Caco-2 (cell line): ENCODE results near the gene FRMD3. TPM values are rescaled to one million over a fixed set of nuclear protein-coding genes. Genes with fewer than 3 reads are reported as not detected.

Source experiments
- BruUV-seq: library from RNA; stranded (reverse); fragments of 400-500 nt; replicated peaks from 2 replicates; lab custom pipeline; 2021; lab: Mats Ljungman, UMichigan
- CTCF ChIA-PET: fragments of 300-600 bp; sonication (Branson Sonifier 250); formaldehyde crosslinking; loops from one replicate; lab custom pipeline; 2022; ENCODE audit warnings: antibody characterized with exemption; lab: Charles Lee
- POLR2A ChIA-PET: fragments of 300-600 bp; sonication (Branson Sonifier 250); formaldehyde crosslinking; loops from one replicate; lab custom pipeline; 2022; ENCODE audit warnings: antibody characterized with exemption; lab: Charles Lee
- DNase-seq, 2 experiments: peaks; one replicate each; pipeline versions ENCODE4 v3.0.0 to v3.0.0-alpha.2; 2020 to 2022
- H3K27me3 ChIP-seq: replicated peaks from 2 replicates; pipeline ENCODE4 v1.6.0; 2011; ENCODE audit warnings: low read length; ENCODE audit not compliant: control insufficient read depth, insufficient read depth
- H3K36me3 ChIP-seq: 2 replicates; pipeline ENCODE4 v1.5.1; 2011; ENCODE audit warnings: low read length; ENCODE audit not compliant: control insufficient read depth, insufficient read depth
- H3K4me1 ChIP-seq: fragments of 250-450 bp; sonication (Bioruptor Pico); 2 replicates; pipeline ENCODE4 v1.5.1; 2020; ENCODE audit warnings: mild to moderate bottlenecking
- H3K4me3 ChIP-seq: 2 replicates; pipeline ENCODE4 v1.5.1; 2011; ENCODE audit warnings: low read depth, mild to moderate bottlenecking, control low read depth, low read length
- H3K9me3 ChIP-seq: fragments of 250-450 bp; sonication (Bioruptor Pico); 2 replicates; pipeline ENCODE4 v1.5.1; 2020; ENCODE audit warnings: mild to moderate bottlenecking, moderate library complexity
- H3K27ac Mint-ChIP-seq: one replicate; pipeline ENCODE4 v1.8.0; 2022; ENCODE audit warnings: mixed read lengths; ENCODE audit not compliant: unreplicated experiment
- H3K27me3 Mint-ChIP-seq: one replicate; pipeline ENCODE4 v1.8.0; 2022; ENCODE audit warnings: mixed read lengths; ENCODE audit not compliant: insufficient read depth, unreplicated experiment
- H3K36me3 Mint-ChIP-seq: one replicate; pipeline ENCODE4 v1.8.0; 2022; ENCODE audit warnings: mild to moderate bottlenecking, mixed read lengths; ENCODE audit not compliant: insufficient read depth, unreplicated experiment
- H3K4me1 Mint-ChIP-seq: one replicate; pipeline ENCODE4 v1.8.0; 2022; ENCODE audit warnings: low read depth, mixed read lengths; ENCODE audit not compliant: unreplicated experiment
- H3K4me3 Mint-ChIP-seq: one replicate; pipeline ENCODE4 v1.8.0; 2022; ENCODE audit warnings: mild to moderate bottlenecking, moderate library complexity, mixed read lengths; ENCODE audit not compliant: unreplicated experiment
- H3K9me3 Mint-ChIP-seq: one replicate; pipeline ENCODE4 v1.8.0; 2022; ENCODE audit warnings: mixed read lengths; ENCODE audit not compliant: unreplicated experiment
- intact Hi-C: fragments of 100-400 bp; cut with micrococcal nuclease; formaldehyde crosslinking; loops from one replicate; pipeline ENCODE4 v1.10.0; 2022; ENCODE audit not compliant: unreplicated experiment
- total RNA-seq: library from RNA; stranded (reverse); gene quantifications from 2 replicates; pipeline ENCODE4 v1.2.3, GENCODE V29; 2022
- TF ChIP-seq, protein P1 (sequence below), 2 experiments: fragments of 200-600 bp in 1 of 2; IDR thresholded peaks; 1 replicate in 1 of 2; 2 replicates in 1 of 2; pipeline versions ENCODE4 v1.5.1 to v1.8.0; 2011 to 2022; ENCODE audit warnings: antibody characterized with exemption in 1 of 2, control low read depth in 1 of 2, inconsistent platforms in 1 of 2, low read depth in 1 of 2, low read length in 1 of 2, mild to moderate bottlenecking in 1 of 2, moderate library complexity in 1 of 2; ENCODE audit not compliant: insufficient read depth in 1 of 2, severe bottlenecking in 1 of 2, unreplicated experiment in 1 of 2

Gene FRMD3
- total RNA-seq, 1 experiment from 2014 or later, result not detected

DNA sequence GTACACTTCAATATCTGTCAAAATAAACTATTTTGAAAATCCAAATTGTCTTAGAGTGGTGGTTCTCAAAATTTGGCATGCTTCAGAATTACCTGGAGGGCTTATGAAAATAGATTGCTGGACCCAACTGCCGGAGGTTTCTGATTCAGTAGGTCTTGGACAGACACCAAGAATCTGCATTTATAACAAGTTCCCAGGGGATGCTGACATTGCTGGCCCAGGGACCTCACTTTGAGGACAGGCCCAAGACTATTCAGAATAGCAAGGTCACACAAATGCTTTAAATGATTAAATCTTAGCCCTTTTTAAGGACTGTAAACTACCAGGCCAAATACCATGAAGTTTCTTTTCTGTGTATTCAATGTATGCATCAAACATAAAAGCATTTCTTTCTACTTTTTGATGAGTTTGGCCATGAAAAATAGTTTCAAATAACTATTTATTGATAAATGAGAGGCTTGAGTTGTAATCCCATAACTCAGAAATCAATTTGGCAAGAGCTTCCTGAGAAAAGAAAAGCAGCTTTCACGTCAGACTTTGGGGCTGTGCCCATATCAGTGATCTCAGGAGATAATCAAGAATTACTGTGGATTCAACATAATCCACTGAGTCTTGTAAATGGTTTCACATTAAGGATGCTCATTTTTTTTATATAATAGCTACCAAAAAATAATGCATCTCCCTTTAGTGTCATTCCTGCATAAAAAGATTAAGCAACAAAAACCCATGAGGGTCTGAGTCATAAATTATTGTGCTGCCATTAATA lies 191.4 kb downstream of the FRMD3 start:
- intact Hi-C loops, result no loop called here
- TF ChIP-seq, protein P1, sequence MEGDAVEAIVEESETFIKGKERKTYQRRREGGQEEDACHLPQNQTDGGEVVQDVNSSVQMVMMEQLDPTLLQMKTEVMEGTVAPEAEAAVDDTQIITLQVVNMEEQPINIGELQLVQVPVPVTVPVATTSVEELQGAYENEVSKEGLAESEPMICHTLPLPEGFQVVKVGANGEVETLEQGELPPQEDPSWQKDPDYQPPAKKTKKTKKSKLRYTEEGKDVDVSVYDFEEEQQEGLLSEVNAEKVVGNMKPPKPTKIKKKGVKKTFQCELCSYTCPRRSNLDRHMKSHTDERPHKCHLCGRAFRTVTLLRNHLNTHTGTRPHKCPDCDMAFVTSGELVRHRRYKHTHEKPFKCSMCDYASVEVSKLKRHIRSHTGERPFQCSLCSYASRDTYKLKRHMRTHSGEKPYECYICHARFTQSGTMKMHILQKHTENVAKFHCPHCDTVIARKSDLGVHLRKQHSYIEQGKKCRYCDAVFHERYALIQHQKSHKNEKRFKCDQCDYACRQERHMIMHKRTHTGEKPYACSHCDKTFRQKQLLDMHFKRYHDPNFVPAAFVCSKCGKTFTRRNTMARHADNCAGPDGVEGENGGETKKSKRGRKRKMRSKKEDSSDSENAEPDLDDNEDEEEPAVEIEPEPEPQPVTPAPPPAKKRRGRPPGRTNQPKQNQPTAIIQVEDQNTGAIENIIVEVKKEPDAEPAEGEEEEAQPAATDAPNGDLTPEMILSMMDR (IDR thresholded peaks at IDR 0.05; ENCODE audit: insufficient read depth in 1 of 2, low read depth in 1 of 2, low read length in 1 of 2, severe bottlenecking in 1 of 2, unreplicated experiment in 1 of 2), result no peak
- no TSS peak for BruUV-seq

DNA sequence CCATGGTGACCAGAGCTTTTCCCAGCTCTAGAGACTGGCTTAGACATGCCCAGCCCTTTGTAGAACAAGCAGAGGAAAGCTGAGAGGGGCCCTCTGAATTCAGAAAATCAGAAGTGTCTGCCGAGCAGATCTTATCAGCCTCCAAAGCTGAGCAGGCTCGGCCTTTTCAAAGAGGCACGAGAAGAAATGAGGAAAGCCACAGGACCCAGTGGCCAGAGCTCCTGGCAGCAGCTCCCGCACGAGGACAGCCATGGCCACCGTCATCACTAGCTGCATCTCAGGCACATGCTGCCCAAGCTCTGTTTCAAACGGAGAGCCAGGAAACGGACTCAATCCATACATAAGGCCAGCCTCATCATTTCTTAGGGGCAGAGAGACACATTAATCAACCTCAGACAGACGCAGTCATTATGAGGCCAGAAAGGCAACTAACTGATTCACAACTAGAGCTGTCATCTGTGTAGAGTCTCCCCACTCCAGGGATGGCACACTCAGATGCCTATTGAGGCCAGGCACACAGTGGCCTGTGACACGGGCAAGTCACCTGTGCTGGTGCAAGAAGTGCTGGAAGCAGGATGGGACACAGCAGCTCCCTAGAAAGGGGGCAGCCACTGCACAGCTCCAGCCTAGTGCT lies 194.7 kb downstream of the FRMD3 start:
- Mint-ChIP-seq H3K27ac (no peak overlapping the region), H3K4me1 (no peaks in the 10 kb centered on the region), H3K4me3 (no peak overlapping the region), H3K27me3 (peaks cover 2% of the 10 kb centered on the region), H3K9me3 (no peaks in the 10 kb centered on the region), H3K36me3 (no peaks in the 10 kb centered on the region)
- no peak for DNase-seq
- Histone ChIP-seq H3K4me3 (no peak overlapping the region), H3K9me3 (no peaks in the 10 kb centered on the region), H3K36me3 (no peaks in the 10 kb centered on the region), H3K4me1 (no peaks in the 10 kb centered on the region), H3K27me3 (no peaks in the 10 kb centered on the region)
- ChIA-PET CTCF (interaction anchor here (0.9 kb wide), 1 partner anchor 201 kb away, joined by 3 read pairs; no protein-coding TSS in a partner anchor), POLR2A (no interaction called here)
- TF ChIP-seq, protein P1 (IDR thresholded peaks at IDR 0.05; ENCODE audit: insufficient read depth in 1 of 2, low read depth in 1 of 2, low read length in 1 of 2, severe bottlenecking in 1 of 2, unreplicated experiment in 1 of 2), result no peak
- intact Hi-C loops, result no loop called here
- no TSS peak for BruUV-seq

More for the DNA sequence above, 191.4 kb downstream of the FRMD3 start:
- H3K9me3 Mint-ChIP-seq, result no peaks in the 10 kb centered on the region
- H3K4me1 Mint-ChIP-seq, result no peaks in the 10 kb centered on the region
- no peak for DNase-seq
- Histone ChIP-seq H3K9me3 (no peaks in the 10 kb centered on the region), H3K4me1 (no peaks in the 10 kb centered on the region), H3K4me3 (no peak overlapping the region), H3K36me3 (no peaks in the 10 kb centered on the region), H3K27me3 (no peaks in the 10 kb centered on the region)
- H3K4me3 Mint-ChIP-seq, result no peak overlapping the region
- peaks cover 2% of the 10 kb centered on the region for H3K27me3 Mint-ChIP-seq
- no peaks in the 10 kb centered on the region for H3K36me3 Mint-ChIP-seq
- H3K27ac Mint-ChIP-seq, result no peak overlapping the region
- POLR2A ChIA-PET, result no interaction called here
- CTCF ChIA-PET, result no interaction called here

DNA sequence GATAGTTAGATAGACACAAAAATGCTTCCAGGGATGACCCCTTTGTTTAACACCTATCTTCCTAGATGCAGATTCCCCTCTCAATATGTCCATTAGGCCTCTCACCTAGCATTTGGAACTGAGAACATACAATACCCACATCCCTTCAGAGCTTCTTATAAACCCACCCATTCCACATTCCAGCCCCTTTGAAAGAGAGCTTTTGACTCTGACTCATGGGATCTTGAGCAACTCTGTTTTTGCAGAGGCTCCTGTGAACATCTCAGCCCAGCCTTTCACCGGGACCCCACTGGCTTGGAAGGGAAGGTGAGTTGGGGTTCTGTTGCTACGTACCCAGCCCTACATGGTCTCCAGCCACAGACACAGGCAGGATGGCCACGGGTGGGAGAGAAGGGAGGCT lies 195.5 kb downstream of the FRMD3 start:
- ChIA-PET POLR2A (no interaction called here), CTCF (interaction anchor here (0.9 kb wide), 1 partner anchor 201 kb away, joined by 3 read pairs; no protein-coding TSS in a partner anchor)
- no peak overlapping the region for H3K4me3 ChIP-seq
- Mint-ChIP-seq H3K9me3 (no peaks in the 10 kb centered on the region), H3K27ac (no peak overlapping the region), H3K4me3 (no peak overlapping the region), H3K36me3 (no peaks in the 10 kb centered on the region), H3K4me1 (no peaks in the 10 kb centered on the region), H3K27me3 (peaks cover 2% of the 10 kb centered on the region)
- H3K9me3 ChIP-seq, result no peaks in the 10 kb centered on the region
- no peaks in the 10 kb centered on the region for H3K27me3 ChIP-seq
- BruUV-seq, result no TSS peak
- DNase-seq, result no peak
- TF ChIP-seq, protein P1 (IDR thresholded peaks at IDR 0.05; ENCODE audit: insufficient read depth in 1 of 2, low read depth in 1 of 2, low read length in 1 of 2, severe bottlenecking in 1 of 2, unreplicated experiment in 1 of 2), result no peak
- intact Hi-C loops, result no loop called here
- no peaks in the 10 kb centered on the region for H3K4me1 ChIP-seq
- H3K36me3 ChIP-seq, result no peaks in the 10 kb centered on the region
